K562 (cell line): ENCODE results near the gene CD164L2. TPM values are rescaled to one million over a fixed set of nuclear protein-coding genes. Genes with fewer than 3 reads are reported as not detected.

ENCODE experiments used
- ARID4B ChIP-seq: sonication (generic); formaldehyde crosslinking; IDR thresholded peaks from 2 replicates; pipeline ENCODE4 v1.8.0; 2022; ENCODE audit warnings: mild to moderate bottlenecking, missing genetic modification reagents
- CUX1 ChIP-seq: fragments of 200-800 bp; sonication (Bioruptor generic); IDR thresholded peaks from 2 replicates; pipeline ENCODE4 v1.6.1; 2016; ENCODE audit warnings: missing genetic modification characterization, missing compliant biosample characterization
- FOXA3 ChIP-seq, 2 experiments: fragments of 450-650 bp in 1 of 2; sonication (generic) in 1 of 2; formaldehyde crosslinking; IDR thresholded peaks in 1 of 2; conservative IDR thresholded peaks in 1 of 2; 2 replicates each; pipeline versions ENCODE4 v1.4.0 to v1.8.0; 2020 to 2022; ENCODE audit warnings: mild to moderate bottlenecking in 2 of 2, missing genetic modification reagents in 1 of 2
- POLR2A ChIP-seq: fragments of 450-650 bp; conservative IDR thresholded peaks from 2 replicates; pipeline ENCODE4 v1.6.1; 2016
- RB1 ChIP-seq: fragments of 450-650 bp; IDR thresholded peaks from 2 replicates; pipeline ENCODE4 v1.6.1; 2017; ENCODE audit warnings: low read depth, mild to moderate bottlenecking
- YBX1 ChIP-seq: fragments of 450-650 bp; IDR thresholded peaks from 2 replicates; pipeline ENCODE4 v1.7.1; 2016; ENCODE audit warnings: mild to moderate bottlenecking
- polyA plus RNA-seq, 8 experiments: library from polyadenylated mRNA; depleted of rRNA in 4 of 8; stranded (reverse) in 5 of 8; unstranded in 3 of 8; fragments of >200 nt; fragmentation: Nextera tagmentation in 2 of 8; fragmentation: Illumina TruSeq in 1 of 8; extraction: Ambion mirVana in 2 of 8; extraction: Trizol in 1 of 8; gene quantifications; 2 replicates each; pipeline versions ENCODE4 v1.2.1 to v1.2.3, GENCODE V29; 2011 to 2014; ENCODE audit warnings: inconsistent platforms in 1 of 8, missing spikeins in 1 of 8
- total RNA-seq, 7 experiments: library from RNA; depleted of rRNA in 6 of 7; stranded (reverse); fragments of >200 nt in 6 of 7; fragmentation: Illumina TruSeq in 2 of 7; extraction: Trizol in 2 of 7; gene quantifications; 2 replicates each; pipeline versions ENCODE4 v1.2.1 to v1.2.3, GENCODE V29; 2011 to 2021; ENCODE audit warnings: low replicate concordance in 1 of 7

CD164L2 gene
- total and polyA plus RNA-seq, 9 of the 15 experiments (the other 6 are each of a cell fraction or from before 2014, with no cell fraction given): 0.08 to 0.92 (median 0.38) TPM; not detected in 1

GRCh38 chr1:27333717-27334279, 49.3 kb downstream of the CD164L2 start (continued):
- no peak for TF ChIP-seq CUX1 (CRISPR knock-in tag)
- TF ChIP-seq ARID4B (CRISPR knock-in tag): no peak
- TF ChIP-seq POLR2A: peak; percentile 34; the same call in 1 of the 2 replicates
- TF ChIP-seq FOXA3 (CRISPR knock-in tag; conservative IDR thresholded peaks at IDR 0.05 in 1 of 2, IDR thresholded peaks at IDR 0.05 in 1 of 2): no peak
- no peak for TF ChIP-seq RB1
- no peak for TF ChIP-seq YBX1
